Spinal cord (tissue), 10 donors: ENCODE data around the gene PACRG. TPM values are rescaled to one million over a fixed set of nuclear protein-coding genes. Genes with fewer than 3 reads are reported as not detected.
"Not testable (repeated sequence)": the region's sequence is repeated elsewhere in the genome, so short reads cannot be mapped to it uniquely, and the experiment has no call there.

Source experiments
- DNase-seq, 6 donors: peaks; one replicate each; pipeline versions ENCODE4 v3.0.0 to v3.0.0-alpha.2; 2013 to 2015; ENCODE audit warnings: low spot score in 6 of 6, low read depth in 4 of 6
- H3K27ac ChIP-seq: one replicate; pipeline ENCODE4 v1.5.1; 2013; ENCODE audit warnings: low read depth, low read length, control low read depth
- H3K27me3 ChIP-seq: one replicate; pipeline ENCODE4 v1.6.1; 2013; ENCODE audit warnings: low read length; ENCODE audit not compliant: control insufficient read depth, insufficient read depth
- H3K36me3 ChIP-seq: one replicate; pipeline ENCODE4 v1.6.1; 2013; ENCODE audit warnings: low read length; ENCODE audit not compliant: control insufficient read depth, insufficient read depth
- H3K4me1 ChIP-seq: one replicate; pipeline ENCODE4 v1.6.1; 2013; ENCODE audit warnings: low read length; ENCODE audit not compliant: control insufficient read depth, insufficient read depth
- H3K4me3 ChIP-seq: one replicate; pipeline ENCODE4 v1.5.1; 2013; ENCODE audit warnings: low read depth, low read length, control low read depth
- H3K9me3 ChIP-seq: one replicate; pipeline ENCODE4 v1.6.1; 2013; ENCODE audit warnings: low read length; ENCODE audit not compliant: control insufficient read depth, insufficient read depth
- WGBS: methylation state at CpG from one replicate; pipeline ENCODE4 v1.1.5; 2013; ENCODE audit warnings: missing lambda C conversion rate; ENCODE audit not compliant: insufficient coverage; 5-methylcytosine and 5-hydroxymethylcytosine counted together
- polyA plus RNA-seq, 2 donors: library from polyadenylated mRNA; unstranded; fragments of 120-200 nt; gene quantifications; one replicate each; pipeline ENCODE4 v1.2.1, GENCODE V29; 2013; ENCODE audit not compliant: insufficient read length in 2 of 2
- total RNA-seq, 2 donors: library from RNA; depleted of rRNA in 1 of 2; stranded (reverse); fragments of 120-200 nt in 1 of 2; fragments of >200 nt in 1 of 2; gene quantifications; one replicate each; pipeline versions ENCODE4 v1.2.3 to v1.2.4, GENCODE V29; 2013 to 2014
- donor health status: healthy.

PACRG gene
- total and polyA plus RNA-seq, 4 donors, result 9.5 to 21.2 (median 17.8) TPM

DNA sequence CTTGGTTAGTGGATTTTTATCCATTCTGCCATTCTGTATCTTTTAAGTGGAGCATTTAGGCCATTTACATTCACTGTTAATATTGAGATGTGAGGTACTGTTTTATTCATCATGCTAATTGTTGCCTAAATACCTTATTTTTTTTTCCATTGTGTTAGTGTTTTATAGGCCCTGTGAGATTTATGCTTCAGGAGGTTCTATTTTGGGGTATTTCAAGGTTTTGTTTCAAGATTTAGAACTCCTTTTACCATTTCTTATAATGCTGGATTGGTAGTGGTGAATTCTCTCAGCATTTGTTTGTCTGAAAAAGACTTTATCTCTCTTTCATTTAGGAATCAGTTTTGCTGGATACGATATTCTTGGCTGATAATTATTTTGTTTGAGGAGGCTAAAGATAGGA, 255.5 kb downstream of the PACRG start:
- H3K4me1 ChIP-seq, H3K36me3 ChIP-seq, DNase-seq, H3K4me3 ChIP-seq, H3K27ac ChIP-seq, H3K27me3 ChIP-seq: not testable (repeated sequence)
- peaks cover 13% of the 10 kb centered on the region for H3K9me3 ChIP-seq
- no CpG with 5 or more reads among the region's 1 CpG for WGBS

DNA sequence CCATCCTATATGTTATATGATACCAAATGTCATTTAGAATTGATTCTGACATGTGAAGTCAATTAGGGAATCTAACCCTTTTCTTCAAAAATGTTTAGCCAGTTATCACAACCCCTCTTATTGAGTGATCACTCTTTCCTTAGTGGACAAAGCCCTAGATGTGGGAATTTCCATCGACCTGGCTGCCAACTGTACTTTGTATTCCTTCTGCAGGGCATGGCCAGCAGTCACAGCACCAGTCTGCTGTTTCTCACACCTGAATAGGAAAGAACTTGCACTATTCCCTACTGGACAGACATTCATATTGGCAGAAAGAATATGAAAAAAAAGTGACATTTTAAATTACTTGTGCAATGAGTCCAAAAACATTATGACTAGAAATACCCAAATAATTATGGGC, 271.0 kb downstream of the PACRG start:
- Histone ChIP-seq H3K4me1 (no peaks in the 10 kb centered on the region), H3K9me3 (no peaks in the 10 kb centered on the region), H3K36me3 (no peaks in the 10 kb centered on the region), H3K27ac (no peak overlapping the region), H3K27me3 (no peaks in the 10 kb centered on the region), H3K4me3 (no peak overlapping the region)
- 50% methylated on average over 1 of the region's 1 CpG for WGBS
- DNase-seq, result no peak

DNA sequence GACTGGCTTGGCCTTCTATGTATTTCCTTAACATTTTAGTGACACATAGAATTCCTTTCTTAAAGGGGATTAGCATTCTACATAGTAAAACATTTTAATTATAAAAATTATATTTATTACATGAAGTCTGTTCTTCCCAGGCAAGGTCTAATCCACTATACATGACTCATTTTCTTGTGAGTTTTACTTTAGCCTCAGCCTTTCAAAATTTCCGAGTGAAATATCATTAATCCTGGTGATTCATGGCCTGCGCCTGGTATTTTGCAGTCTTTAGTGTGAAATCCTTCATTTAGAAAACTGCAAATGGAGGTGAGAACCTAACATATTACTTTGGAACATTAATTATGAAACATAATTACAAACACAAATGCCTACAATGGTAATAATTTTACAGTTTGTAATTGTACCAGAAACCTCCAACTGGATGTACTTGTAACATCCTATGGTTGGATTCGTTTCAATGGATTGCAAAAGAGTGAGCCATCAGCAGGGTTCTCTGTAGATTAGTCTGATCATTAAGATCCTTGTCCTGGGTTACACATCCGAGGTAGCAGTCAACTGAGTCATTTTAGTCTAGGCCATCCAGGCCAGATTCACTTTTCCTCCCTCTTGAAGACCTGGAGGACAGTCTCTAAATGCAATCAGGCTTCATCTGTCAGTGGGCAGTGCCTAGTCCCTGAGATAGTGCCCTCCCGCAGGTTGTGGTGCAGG, 272.0 kb downstream of the PACRG start:
- no peak overlapping the region for H3K4me3 ChIP-seq
- DNase-seq, result no peak
- H3K27ac ChIP-seq, result no peak overlapping the region
- H3K36me3 ChIP-seq, result no peaks in the 10 kb centered on the region
- no peaks in the 10 kb centered on the region for H3K9me3 ChIP-seq
- no peaks in the 10 kb centered on the region for H3K27me3 ChIP-seq
- no peaks in the 10 kb centered on the region for H3K4me1 ChIP-seq
- WGBS, result 88% methylated on average over 2 of the region's 5 CpGs

DNA sequence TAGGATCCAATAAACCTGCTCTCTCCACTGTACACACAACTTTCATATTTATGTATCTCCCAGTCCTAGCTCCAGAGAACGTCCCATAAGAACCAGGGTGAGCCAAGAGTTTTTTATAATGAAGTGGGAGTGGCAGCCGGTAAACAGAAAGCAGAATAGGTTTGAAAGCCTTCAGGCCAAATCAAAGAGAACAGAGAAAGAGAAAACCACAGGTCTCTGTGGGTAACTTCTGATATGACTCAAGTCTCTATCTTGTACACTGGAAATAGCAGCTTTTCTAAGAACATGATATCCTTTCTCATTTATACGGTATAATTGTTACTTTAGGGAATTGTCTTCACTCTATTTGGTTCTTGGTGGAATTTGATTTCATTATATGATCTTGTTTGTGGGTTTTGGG, 273.6 kb downstream of the PACRG start:
- no peaks in the 10 kb centered on the region for H3K9me3 ChIP-seq
- H3K4me1 ChIP-seq, result no peaks in the 10 kb centered on the region
- WGBS, result 71% methylated on average over 1 of the region's 3 CpGs
- no peak overlapping the region for H3K27ac ChIP-seq
- no peak for DNase-seq
- no peaks in the 10 kb centered on the region for H3K27me3 ChIP-seq
- H3K4me3 ChIP-seq, result no peak overlapping the region
- no peaks in the 10 kb centered on the region for H3K36me3 ChIP-seq

DNA sequence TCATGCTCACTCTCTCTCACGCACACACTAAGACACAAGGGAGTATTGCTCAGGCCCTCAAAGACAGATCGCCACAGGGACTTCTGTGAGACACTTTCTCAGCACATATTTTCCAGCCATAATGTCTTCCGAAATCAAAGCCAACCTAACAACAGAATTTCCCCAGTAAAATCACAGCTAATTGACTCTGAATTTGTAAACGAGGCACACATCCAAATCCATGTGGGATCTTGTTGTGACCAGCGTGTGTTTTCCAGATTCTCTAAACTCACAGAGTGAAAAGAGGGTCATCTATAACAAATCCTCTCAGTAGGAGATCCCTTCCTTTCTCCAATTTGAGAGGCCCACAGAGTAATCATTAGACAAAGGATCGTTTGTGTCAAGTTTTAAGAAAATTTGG, 280.4 kb downstream of the PACRG start:
- Histone ChIP-seq H3K4me1 (no peaks in the 10 kb centered on the region), H3K36me3 (no peaks in the 10 kb centered on the region), H3K27ac (no peak overlapping the region), H3K27me3 (no peaks in the 10 kb centered on the region), H3K4me3 (no peak overlapping the region), H3K9me3 (no peaks in the 10 kb centered on the region)
- DNase-seq, result peak in 2 of 6 donors; percentile 32 to 57
- 61% methylated on average over 4 of the region's 6 CpGs for WGBS

DNA sequence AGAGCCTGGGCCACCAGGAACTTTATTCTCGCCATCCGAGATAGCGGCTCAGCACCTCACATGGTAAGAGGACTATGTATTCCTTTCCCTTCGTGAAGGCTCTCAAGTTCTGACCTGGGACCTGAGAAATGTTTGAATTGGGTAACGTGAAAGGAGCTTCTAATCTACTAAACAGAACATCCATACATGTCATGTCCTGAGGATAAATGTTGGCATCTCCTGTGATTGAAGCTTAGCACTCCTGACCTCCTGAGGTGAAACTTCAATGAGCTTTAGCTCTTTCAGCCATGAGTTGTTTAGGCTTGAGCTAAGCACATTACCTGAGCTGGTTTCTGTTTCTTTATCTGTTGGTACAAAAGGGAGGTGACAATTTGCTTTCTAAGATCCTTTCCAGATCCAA, 280.9 kb downstream of the PACRG start:
- Histone ChIP-seq H3K27ac (no peak overlapping the region), H3K4me1 (no peaks in the 10 kb centered on the region), H3K4me3 (no peak overlapping the region), H3K9me3 (no peaks in the 10 kb centered on the region), H3K36me3 (no peaks in the 10 kb centered on the region), H3K27me3 (no peaks in the 10 kb centered on the region)
- 83% methylated on average over 3 of the region's 5 CpGs for WGBS
- DNase-seq, result no peak

DNA sequence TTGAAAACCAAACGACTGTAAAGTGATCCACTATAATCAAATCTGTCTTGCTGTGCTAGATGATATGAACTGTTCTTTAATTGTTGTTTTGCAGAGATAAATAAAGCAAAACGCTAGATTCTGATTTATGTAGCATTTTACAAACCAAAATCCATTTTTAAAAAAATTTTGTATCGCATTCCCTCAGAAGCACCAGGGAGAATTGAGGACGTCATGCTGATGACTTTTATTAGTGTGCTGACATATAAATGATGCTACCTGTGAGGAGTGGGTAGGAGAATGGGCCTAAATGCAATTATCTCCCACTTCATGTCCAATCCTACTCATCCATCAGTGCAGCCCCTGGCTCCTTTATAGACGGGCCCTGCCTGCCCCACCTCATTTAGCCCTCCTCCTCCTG, 282.4 kb downstream of the PACRG start:
- Histone ChIP-seq H3K27me3 (no peaks in the 10 kb centered on the region), H3K36me3 (no peaks in the 10 kb centered on the region), H3K27ac (no peak overlapping the region), H3K4me1 (no peaks in the 10 kb centered on the region), H3K4me3 (no peak overlapping the region), H3K9me3 (no peaks in the 10 kb centered on the region)
- peak in 1 of 6 donors; percentile 63 for DNase-seq
- 86% methylated on average over 1 of the region's 5 CpGs for WGBS

DNA sequence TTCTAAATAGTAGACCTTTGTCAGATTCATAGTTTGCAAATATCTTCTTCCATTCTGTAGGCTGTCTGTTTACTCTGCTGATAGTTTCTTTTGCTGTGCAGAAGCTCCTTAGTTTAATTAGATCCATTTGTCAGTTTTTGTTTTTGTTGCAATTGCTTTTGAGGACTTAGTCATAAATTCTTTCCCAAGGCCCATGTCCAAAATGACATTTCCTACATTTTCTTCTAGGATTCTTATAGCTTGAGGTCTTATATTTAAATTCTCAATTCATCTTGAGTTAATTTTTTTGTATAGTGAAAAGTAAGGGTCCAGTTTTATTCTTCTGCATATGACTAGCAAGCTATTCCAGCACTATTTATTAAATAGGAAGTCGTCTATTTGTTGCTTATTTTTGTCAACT, 287.0 kb downstream of the PACRG start:
- no CpG with 5 or more reads among the region's 1 CpG for WGBS
- Histone ChIP-seq H3K4me3 (no peak overlapping the region), H3K36me3 (no peaks in the 10 kb centered on the region), H3K27me3 (no peaks in the 10 kb centered on the region), H3K9me3 (no peaks in the 10 kb centered on the region), H3K27ac (no peak overlapping the region), H3K4me1 (no peaks in the 10 kb centered on the region)
- DNase-seq, result no peak

DNA sequence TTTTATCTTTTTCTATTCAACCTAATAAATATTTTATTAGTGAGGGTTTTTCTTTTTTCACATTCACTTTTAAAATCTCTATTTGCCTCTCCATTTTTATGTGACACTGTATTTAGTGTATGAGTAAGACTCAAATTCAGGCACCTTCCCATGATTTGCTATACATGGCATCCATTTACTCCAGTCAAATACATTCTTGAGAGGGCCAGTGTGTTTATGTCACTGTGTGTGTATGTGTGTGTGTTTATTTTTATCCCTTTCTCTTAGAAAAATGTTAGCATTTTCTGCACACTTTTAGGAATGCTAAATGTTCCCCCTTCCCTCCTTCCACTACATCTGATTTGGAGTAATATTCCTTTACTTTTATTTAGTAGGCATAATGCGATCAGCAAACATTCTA, 290.0 kb downstream of the PACRG start:
- Histone ChIP-seq H3K9me3 (no peaks in the 10 kb centered on the region), H3K4me1 (peaks cover 3% of the 10 kb centered on the region), H3K4me3 (no peak overlapping the region), H3K36me3 (no peaks in the 10 kb centered on the region), H3K27me3 (no peaks in the 10 kb centered on the region), H3K27ac (no peak overlapping the region)
- no CpG with 5 or more reads among the region's 1 CpG for WGBS
- no peak for DNase-seq

DNA sequence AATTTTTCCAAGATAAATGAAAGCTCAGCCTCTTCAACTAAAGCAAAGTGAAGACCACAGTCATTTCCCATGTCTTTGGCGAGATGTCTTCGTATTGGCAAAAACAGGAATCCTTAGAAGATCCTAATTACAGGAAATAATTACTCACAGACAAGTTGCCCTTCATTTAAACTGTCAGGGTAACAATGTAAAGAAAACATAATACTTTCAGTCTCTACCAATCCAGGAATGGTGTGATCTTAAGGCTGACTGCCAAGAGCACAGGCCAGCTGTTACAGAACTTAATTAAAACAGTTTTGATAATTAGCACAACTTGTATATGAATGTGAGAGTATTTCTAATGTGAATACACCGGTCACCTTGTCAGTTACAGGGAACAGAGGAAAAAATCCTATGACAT, 292.2 kb downstream of the PACRG start:
- DNase-seq, result peak in 2 of 6 donors; percentile 19 to 35
- Histone ChIP-seq H3K9me3 (peaks cover 3% of the 10 kb centered on the region), H3K36me3 (no peaks in the 10 kb centered on the region), H3K4me3 (no peak overlapping the region), H3K4me1 (peaks cover 3% of the 10 kb centered on the region), H3K27me3 (no peaks in the 10 kb centered on the region), H3K27ac (no peak overlapping the region)
- no CpG with 5 or more reads among the region's 3 CpGs for WGBS
